Left lung (tissue), 10 donors: Measurements from ENCODE around the gene PCNT. TPM values are rescaled to one million over a fixed set of nuclear protein-coding genes. Genes with fewer than 3 reads are reported as not detected.
"Not testable (repeated sequence)": the region's sequence is repeated elsewhere in the genome, so short reads cannot be mapped to it uniquely, and the experiment has no call there.

Experiments
- ATAC-seq: fragments of 200-7000 bp; cut with Tn5 transposase; one replicate; pipeline ENCODE4 v1.9.1; 2020; ENCODE audit warnings: moderate library complexity
- DNase-seq, 4 donors: peaks; one replicate each; pipeline ENCODE4 v3.0.0-alpha.2; 2013 to 2020
- H3K27ac ChIP-seq, 2 donors: fragments of 200-600 bp; sonication (generic) in 1 of 2; one replicate each; pipeline versions ENCODE4 v1.5.0 to v1.8.0; 2020 to 2021
- H3K27me3 ChIP-seq, 2 donors: fragments of 200-600 bp; sonication (generic) in 1 of 2; one replicate each; pipeline versions ENCODE4 v1.5.0 to v1.8.0; 2020 to 2021
- H3K36me3 ChIP-seq, 2 donors: fragments of 200-600 bp; sonication (generic) in 1 of 2; one replicate each; pipeline versions ENCODE4 v1.5.0 to v1.8.0; 2020 to 2021
- H3K4me1 ChIP-seq, 2 donors: fragments of 200-600 bp; one replicate each; pipeline ENCODE4 v1.8.0; 2021
- H3K4me3 ChIP-seq, 2 donors: fragments of 200-600 bp; sonication (generic) in 1 of 2; one replicate each; pipeline versions ENCODE4 v1.5.0 to v1.8.0; 2020 to 2021; ENCODE audit warnings: mild to moderate bottlenecking in 1 of 2
- H3K9me3 ChIP-seq, 2 donors: fragments of 200-600 bp; sonication (generic) in 1 of 2; one replicate each; pipeline versions ENCODE4 v1.5.0 to v1.8.0; 2020 to 2021
- CTCF ChIP-seq, 2 donors: fragments of 200-600 bp; sonication (generic) in 1 of 2; IDR thresholded peaks; one replicate each; pipeline versions ENCODE4 v1.5.0 to v1.8.0; 2021; ENCODE audit warnings: antibody characterized with exemption in 2 of 2
- intact Hi-C, 2 donors: fragments of 100-400 bp; cut with DNase I; formaldehyde crosslinking; loops; one replicate each; pipeline versions ENCODE4 v1.11.2 to v1.14.2; 2022
- polyA plus RNA-seq, 6 donors: library from polyadenylated mRNA; unstranded; fragments of 120-200 nt; gene quantifications; one replicate each; pipeline ENCODE4 v1.2.1, GENCODE V29; 2013; ENCODE audit not compliant: insufficient read length in 6 of 6
- total RNA-seq, 2 donors: library from RNA; stranded (reverse); fragmentation: NEBNext Ultra II Directional; extraction: Animal tissue kit (Norgen Biotek cat#: 25700); gene quantifications; one replicate each; pipeline ENCODE4 v1.2.1, GENCODE V29; 2021
- donor health status: DM: no; HTN: yes; CAD: no.
- donor health status: DM: no; HTN: no; CAD: no.

PCNT gene
- total and polyA plus RNA-seq, 8 donors: 25.7 to 35.4 (median 32.4) TPM

- peaks cover 0 to 97% of the 10 kb centered on the region in 2 donors for H3K36me3 ChIP-seq
- no peak overlapping the region for H3K4me3 ChIP-seq
- H3K27me3 ChIP-seq: no peaks in the 10 kb centered on the region
- no peak overlapping the region for H3K27ac ChIP-seq
- no peaks in the 10 kb centered on the region for H3K9me3 ChIP-seq
- intact Hi-C loops: no loop called here
- DNase-seq: no peak
- no peak for ATAC-seq
- H3K4me1 ChIP-seq: no peaks in the 10 kb centered on the region
- no peak for TF ChIP-seq CTCF (IDR thresholded peaks at IDR 0.05)
These were observed 106.1 kb downstream of the PCNT start for GRCh38 chr21:46429754-46430681.

- TF ChIP-seq CTCF (IDR thresholded peaks at IDR 0.05): no peak
- Histone ChIP-seq H3K4me1 (no peaks in the 10 kb centered on the region), H3K4me3 (no peak overlapping the region), H3K27ac (no peak overlapping the region), H3K9me3 (no peaks in the 10 kb centered on the region), H3K36me3 (peaks cover 0 to 97% of the 10 kb centered on the region in 2 donors), H3K27me3 (no peaks in the 10 kb centered on the region)
- DNase-seq (no peak), ATAC-seq (no peak)
- intact Hi-C loops: no loop called here
These were observed 107.5 kb downstream of the PCNT start for GRCh38 chr21:46431448-46431847.

GRCh38 chr21:46431884-46432488, 108.0 kb downstream of the PCNT start:
- H3K27me3 ChIP-seq: no peaks in the 10 kb centered on the region
- ATAC-seq: peak; percentile 45
- intact Hi-C loops: no loop called here
- DNase-seq: no peak
- H3K36me3 ChIP-seq: peaks cover 0 to 98% of the 10 kb centered on the region in 2 donors
- TF ChIP-seq CTCF (IDR thresholded peaks at IDR 0.05): no peak
- H3K4me1 ChIP-seq: no peaks in the 10 kb centered on the region
- H3K4me3 ChIP-seq: no peak overlapping the region
- no peaks in the 10 kb centered on the region for H3K9me3 ChIP-seq
- H3K27ac ChIP-seq: no peak overlapping the region

- H3K36me3 ChIP-seq: peaks cover 0 to 98% of the 10 kb centered on the region in 2 donors
- H3K27ac ChIP-seq, ATAC-seq, intact Hi-C loops, H3K4me1 ChIP-seq, H3K9me3 ChIP-seq, H3K4me3 ChIP-seq, DNase-seq, H3K27me3 ChIP-seq: not testable (repeated sequence)
These were observed 109.2 kb downstream of the PCNT start for GRCh38 chr21:46433116-46433515.

- ATAC-seq: no peak
- H3K4me3 ChIP-seq: no peak overlapping the region
- peaks cover 0 to 98% of the 10 kb centered on the region in 2 donors for H3K36me3 ChIP-seq
- H3K4me1 ChIP-seq: no peaks in the 10 kb centered on the region
- no peaks in the 10 kb centered on the region for H3K27me3 ChIP-seq
- TF ChIP-seq CTCF (IDR thresholded peaks at IDR 0.05): no peak
- DNase-seq: no peak
- no peaks in the 10 kb centered on the region for H3K9me3 ChIP-seq
- intact Hi-C loops: no loop called here
- no peak overlapping the region for H3K27ac ChIP-seq
These were observed 110.5 kb downstream of the PCNT start for GRCh38 chr21:46434322-46434958.
